GM19455 (cell line): ENCODE measurements around the gene CARMIL1.
"Not testable (repeated sequence)": the region's sequence is repeated elsewhere in the genome, so short reads cannot be mapped to it uniquely, and the experiment has no call there.

Source experiments
- ATAC-seq: cut with Tn5 transposase; IDR thresholded peaks from one replicate; pipeline ENCODE4 v1.9.1; 2021; ENCODE audit not compliant: unreplicated experiment

The CARMIL1 gene

DNA sequence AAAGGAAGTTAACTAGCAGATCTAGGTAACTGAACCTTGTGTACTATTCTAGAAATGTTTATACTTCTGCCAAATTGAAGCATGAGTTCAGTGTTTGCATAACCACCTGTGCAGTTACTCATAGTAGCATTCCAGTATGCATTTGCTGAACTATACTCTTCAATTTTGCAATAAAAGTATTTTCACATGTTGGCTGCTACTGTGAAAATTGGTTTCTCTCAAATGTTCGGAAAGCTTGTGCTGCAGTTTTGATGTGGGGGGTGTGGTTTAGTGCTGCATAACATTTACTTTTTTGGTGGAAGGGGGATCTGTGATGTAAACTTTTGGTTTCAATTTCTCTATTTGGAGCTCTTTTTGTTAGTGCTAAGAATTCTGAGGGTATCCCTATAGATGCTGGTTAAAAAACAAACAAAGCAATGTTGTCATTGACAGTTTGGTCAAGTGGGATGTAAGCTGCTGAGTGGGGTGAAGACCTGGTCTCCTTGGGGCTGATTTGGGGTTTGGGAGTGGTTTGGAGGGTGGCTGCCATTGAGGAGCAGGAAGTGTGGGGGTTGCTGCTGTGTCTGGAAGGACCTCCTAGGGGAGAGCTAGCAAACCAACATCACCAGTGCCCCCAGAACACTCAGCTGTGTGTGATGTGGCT is 87.8 kb downstream of the CARMIL1 start:
- ATAC-seq: no peak

DNA sequence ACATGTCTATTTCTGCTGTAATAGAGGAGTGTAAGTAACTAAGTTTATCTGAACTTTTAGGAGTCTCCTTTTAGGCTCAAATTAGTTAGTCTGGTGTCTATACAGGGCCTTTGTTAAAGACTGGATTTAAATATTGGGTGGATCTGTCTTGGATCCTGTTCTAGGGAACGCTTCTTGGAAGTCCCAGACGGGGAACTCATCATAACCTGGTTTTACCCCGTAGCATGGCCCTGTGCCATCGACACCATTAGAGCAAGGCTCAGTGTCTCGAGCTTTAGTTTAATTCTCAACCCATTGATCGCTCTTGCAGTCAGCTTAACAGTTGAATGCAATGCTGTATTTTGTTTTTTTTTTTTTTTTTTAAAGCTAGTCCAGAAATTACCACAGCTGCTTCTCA is 89.9 kb downstream of the CARMIL1 start:
- no peak for ATAC-seq

DNA sequence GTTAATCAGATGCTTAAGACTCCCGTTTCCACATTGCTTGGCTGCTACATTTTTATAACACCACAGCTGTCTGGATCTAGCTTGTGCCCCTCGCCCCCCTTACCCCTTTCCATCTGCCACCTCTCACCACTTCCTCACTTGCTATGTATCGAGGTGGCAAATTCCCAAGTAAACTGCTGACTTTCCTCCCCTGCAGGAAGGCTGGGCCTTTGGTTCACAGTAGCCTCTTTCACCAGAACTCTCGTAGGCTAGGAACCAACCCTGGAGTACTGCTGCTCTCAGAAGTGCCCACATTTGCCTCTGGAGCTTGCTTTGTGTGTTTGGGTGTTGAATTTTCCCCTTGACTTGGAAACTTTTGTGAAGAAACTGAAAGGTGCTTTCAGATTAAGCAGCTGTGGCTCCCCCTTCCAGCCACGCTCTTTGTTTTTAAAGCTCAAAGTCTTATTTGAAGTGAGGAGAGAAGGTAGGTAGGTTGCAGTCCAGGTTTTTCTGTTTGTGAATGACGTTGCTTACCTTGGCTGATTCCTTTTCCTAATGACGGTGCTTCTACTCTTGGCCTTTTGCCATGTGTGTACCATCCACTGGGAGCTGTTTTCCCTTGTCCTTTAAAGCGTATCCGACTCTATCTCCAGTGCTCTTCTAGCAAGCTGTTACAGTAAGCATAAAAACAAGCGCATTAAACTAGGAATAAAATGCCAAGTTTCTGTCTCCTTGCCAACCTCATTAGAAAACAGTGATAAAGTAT is 90.4 kb downstream of the CARMIL1 start:
- no peak for ATAC-seq

DNA sequence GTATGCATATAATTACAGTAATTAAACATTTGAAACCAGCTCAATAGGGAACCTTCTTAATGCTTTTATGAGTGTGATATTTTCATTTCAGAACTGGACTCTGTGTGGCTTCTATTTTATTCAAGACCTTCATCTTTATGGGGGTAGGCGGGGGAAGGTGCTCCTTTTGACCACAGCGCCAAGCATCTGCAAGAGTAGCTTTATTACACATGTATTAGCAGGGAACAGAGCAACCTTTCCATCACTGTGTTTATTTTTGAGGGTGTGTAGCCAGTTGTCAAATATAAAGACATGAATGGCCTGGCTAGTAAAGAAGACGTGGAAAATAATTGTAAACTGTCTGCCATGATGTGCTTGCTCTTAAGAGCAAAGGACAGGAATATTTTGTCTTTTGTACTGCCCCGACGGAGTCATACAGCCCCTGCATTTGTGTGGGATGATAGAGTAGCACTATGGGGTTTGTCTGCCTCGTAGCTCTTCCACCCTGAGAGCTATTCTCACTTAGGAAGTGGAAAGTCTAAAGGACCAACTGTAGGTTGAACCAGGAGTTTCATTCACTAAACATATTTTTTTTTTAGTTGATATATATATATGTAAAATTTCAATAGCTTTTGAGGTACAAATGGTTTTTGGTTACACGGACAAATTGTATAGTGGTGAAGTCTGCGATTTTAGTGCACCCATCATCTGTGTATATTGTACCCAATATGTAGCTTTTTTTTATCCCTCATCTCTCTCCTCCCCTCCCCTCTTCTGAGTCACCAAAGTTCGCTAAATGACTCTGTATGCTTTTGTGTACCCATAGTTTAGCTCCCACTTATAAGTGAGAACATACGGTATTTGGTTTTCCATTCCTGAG is 91.2 kb downstream of the CARMIL1 start:
- ATAC-seq: no peak

DNA sequence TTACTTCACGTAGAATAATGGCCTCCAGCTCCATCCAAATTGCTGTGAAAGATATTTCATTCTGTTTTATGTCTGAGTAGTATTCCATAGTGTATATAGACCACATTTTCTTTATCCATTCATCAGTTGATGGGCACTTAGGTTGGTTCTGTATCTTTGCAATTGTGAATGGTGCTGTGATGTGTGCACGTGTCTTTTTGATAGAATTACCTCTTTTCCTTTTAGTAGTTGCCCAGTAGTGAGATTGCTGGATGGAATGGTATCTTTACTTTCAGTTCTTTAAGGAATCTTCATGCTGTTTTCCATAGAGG is 91.8 kb downstream of the CARMIL1 start:
- no peak for ATAC-seq

DNA sequence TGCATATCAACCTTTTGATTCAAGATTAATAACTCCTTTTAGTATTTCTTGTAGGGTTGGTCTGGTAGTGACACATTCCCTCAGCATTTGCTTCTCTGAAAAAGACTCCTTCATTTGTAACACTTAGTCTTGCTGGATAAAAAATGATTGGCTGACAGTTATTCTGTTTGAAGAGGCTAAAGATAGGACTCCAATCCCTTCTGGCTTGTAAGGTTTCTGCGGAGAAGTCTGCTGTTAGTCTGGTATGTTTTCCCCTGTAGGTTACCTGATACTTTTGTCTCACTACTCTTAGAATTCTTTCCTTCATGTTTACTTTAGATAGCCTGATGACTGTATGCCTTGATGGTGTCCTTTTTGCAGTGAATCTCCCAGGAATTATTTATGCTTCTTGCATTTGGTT is 96.0 kb downstream of the CARMIL1 start:
- no peak for ATAC-seq

DNA sequence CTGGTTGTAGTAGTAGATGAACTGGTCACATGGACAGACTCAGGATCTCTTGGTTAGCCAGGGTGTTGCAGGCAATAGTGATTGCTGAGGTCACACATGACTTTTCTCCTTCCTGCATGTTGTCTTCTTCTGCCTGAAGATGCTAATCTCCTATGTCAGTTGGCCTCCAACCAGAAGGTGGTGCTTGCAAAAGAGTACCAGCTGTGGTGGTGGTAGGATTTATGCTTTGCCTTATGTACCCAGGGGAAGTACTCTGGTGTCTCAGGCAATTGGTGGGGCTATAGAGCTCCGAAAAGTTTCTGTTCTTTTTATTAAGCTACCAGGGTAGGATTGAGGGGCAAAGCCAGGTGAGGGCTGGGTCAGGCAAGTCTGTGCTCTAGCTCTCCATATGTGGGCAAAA is 98.5 kb downstream of the CARMIL1 start:
- ATAC-seq: no peak

DNA sequence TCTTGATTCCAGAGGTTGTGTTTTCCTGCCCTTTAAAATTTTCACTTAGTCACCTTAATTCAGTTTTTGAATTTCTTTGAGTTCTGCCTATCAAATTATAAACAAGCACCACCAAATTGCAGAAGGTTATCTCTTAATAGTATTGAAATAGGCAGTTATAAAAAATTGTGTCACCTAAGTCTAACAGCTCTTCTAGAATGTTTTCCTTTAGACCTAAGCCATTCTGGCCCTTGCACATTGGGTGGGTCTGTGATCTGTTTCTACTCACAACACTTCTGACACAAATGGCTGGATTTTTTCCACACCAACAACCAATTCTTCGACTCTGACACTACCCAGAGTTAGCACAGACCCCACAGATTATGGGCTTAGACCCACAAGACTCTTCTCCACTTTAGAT is 101.9 kb downstream of the CARMIL1 start:
- no peak for ATAC-seq

DNA sequence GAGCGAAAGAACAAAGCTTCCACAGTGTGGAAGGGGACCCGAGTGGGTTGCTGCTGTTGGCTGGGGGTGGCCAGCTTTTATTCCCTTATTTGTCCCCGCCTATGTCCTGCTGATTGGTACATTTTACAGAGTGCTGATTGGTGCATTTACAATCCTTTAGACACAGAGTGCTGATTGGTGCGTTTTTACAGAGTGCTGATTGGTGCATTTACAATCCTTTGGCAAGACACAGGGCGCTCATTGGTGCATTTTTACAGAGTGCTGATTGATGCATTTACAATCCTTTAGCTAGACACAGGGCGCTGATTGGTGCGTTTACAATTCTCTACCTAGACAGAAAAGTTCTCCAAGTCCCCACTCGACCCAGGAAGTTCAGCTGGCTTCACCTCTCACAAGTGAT is 103.3 kb downstream of the CARMIL1 start:
- not testable (repeated sequence) for ATAC-seq

DNA sequence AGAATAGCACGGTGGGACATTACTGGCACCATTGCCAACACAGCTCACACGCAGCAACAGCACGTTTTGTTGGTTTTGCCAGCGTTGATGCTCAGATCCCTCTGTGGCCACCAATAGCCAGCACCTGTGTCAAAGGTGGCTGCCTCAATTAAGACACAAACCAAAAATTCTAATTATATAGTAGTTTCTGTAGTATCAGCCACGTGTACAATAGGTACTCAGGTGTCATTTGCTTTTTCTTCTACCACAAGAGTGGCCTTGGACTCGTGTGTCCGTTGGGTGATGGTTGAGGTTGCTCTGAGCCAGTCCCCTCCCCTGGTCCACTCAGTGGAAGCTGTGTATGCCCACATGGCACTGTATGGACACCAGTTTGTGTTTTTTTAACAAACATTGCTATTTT is 105.1 kb downstream of the CARMIL1 start:
- no peak for ATAC-seq

DNA sequence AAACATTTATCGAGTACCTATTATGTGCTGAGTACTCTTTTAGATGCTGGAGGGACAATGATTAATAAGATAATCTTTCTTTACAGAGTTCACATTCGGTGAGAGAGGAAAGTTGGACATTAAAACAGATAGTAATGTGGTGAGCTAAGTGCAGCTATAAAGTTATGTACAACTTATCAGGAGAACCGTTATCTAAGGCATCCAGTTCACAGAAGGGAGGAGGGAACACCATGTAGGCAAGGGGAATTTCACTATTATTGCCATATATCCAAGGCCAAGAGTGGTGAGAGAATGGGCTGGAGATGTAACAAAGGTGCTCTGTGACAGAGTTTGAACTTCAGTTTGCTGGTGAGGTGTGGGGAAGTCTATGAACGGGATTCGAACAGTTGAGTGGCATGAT is 105.8 kb downstream of the CARMIL1 start:
- ATAC-seq: no peak

DNA sequence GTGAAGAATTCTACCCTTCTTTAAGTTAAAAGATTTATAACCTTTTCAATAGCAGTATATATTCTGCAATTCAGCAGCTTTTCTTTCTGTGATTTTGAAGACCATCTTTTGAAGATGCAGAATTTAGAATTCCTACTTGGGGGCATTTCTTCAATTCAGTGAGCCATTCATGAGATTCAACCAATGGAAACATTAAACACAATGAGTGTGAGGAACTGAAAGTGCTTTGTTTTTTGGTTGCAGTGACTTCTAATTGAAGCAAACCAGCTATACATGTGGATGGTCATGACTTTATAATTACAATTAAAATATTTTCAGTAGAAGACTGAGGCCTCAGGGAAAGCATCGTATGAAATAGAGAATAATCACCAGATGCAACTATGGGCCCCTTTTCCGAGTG is 108.3 kb downstream of the CARMIL1 start:
- ATAC-seq: no peak

DNA sequence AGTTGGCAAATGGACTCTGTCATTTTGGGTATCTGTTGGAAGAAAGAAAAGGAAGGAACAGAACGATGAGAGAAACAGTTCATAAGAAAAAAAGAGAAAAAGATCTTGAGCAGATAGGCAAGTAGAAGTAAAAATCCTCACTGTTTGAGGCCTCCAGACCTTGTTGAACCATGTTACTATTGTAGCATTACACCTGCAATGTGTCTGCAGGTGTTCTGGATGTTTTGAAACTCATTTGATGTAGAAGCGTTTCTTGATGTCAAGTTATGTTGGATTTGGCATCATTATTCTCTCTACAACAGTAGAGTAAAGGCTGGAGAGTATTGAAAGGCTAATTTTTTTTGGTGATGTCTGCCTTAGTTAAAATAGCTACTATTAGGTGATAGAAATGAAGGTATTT is 108.7 kb downstream of the CARMIL1 start:
- no peak for ATAC-seq

DNA sequence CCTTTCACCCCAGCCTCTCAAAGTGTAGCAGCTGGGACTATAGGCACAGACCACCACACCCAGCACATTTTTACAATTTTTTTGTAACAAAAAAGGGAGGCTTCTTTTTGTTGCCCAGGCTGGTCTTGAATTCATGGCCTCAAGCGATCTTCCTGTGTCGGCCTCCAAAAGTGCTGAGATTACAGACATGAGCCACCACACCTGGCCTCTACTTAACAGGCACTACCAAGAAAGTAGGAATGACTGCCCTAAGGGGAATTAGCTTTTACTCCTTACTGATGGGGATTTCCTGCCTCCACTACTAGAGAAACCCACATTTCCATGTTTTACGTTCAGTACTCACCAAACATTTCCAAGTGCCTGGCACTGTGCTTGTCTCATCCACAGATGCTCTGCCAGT is 109.6 kb downstream of the CARMIL1 start:
- ATAC-seq: no peak

DNA sequence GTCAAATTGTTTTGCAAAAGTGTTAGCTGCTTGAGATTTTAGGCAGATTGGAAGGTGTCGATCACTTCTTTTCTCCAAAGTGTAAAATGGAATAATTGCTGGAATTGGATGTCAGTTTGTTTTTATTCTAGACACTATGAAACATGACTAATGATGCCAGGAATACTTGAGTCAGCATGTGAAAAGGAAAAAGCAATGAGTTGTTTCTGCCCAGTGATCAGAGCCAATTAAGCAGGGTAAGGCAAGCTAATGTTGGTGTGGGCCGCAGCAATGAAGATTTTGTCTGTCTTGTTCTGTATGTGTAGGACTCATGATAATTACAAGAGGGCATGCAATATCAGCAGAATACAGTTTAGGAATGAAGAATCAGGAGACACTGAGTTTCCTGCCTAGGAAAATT is 110.3 kb downstream of the CARMIL1 start:
- no peak for ATAC-seq

DNA sequence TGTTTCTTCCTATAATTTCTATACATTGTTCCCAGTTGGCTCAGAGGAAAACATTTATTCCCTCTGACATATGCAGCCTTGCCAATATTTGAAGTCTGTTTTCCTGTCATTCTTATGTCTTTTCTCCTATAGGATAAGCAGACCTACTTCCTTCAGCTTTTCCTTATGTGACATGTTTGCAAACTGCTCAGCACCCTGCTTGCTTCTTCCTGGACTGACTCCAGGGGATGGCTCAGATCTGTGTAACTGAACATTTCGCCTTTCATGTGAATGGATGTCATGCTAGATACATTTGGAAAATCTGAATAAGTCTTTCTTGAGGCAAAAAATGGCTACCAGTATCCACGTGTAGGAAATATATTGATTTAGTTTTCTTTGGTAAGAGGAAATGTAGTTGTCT is 113.2 kb downstream of the CARMIL1 start:
- ATAC-seq: no peak

DNA sequence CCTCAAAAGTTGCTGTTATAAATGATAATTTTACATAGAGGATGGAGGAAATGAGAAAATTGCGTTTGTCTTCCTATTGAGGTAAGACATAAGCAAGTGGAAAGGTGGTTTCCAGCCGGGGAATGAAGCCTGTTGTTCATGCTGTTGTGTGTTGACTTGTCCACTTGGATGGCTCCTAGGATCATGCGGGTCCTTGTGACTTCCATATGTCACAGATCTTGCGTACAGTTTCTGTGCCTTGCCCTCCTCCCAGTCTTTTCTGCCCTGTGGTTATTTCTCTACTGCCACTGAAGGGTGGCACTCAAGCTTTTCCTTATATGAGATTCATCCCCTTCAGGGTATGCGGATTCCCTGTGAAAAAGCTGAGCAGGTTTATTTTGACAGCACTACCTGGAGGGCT is 116.6 kb downstream of the CARMIL1 start:
- ATAC-seq: no peak

DNA sequence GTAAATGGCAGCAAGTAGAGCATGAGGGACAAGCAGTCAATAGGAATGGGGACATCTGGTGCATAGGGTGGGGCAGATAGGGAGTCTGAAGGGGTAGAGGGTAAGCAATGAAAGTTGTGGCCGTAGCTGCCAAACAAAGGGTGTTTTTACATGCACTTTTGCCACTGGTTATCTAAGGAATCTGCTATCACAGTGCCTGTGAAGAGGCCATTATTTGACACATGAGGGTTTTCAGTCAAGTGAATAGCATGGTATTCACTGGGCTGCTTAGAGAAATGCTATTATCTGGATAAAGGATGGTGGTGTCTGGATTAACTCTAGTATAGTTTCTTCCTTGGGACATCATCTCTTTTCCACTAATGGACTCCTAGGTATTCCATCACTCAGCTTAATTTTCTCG is 118.2 kb downstream of the CARMIL1 start:
- ATAC-seq: no peak

DNA sequence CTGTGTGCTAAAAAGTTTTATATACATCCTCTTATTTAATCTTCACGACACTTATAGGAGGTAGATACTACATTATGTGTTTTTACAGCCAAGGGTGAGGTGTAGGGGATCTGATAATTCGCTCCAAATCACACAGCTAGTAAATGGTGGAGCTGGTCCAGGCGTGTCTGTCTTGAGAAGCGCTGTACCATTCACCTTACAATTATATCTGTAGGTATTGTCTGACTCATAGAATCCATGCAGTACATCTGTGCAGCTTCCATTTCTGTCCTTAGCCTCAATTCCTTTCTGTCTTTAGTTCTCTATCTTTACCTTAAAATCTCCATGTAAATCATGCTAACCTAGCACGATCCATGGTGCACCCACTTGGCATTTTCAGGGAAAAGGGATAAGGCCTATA is 120.7 kb downstream of the CARMIL1 start:
- ATAC-seq: no peak

DNA sequence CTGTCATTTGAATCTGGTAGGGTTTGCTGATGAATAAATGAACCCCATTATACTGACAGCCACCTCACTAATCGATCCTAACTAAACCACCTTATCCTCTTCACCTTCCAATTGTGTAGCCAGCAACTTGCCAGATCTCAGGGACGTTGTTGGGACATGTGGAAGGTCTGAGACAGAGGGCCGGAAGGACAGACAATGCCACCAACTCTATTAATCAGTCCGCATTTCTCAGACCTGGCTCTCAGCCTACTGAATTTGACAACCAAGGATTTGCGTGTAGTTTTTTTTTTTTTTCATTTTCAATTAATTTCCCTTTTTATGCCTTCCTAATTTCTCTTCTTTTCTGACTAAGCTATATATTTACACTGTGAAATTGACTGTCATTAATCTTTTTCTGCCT is 122.5 kb downstream of the CARMIL1 start:
- ATAC-seq: no peak

DNA sequence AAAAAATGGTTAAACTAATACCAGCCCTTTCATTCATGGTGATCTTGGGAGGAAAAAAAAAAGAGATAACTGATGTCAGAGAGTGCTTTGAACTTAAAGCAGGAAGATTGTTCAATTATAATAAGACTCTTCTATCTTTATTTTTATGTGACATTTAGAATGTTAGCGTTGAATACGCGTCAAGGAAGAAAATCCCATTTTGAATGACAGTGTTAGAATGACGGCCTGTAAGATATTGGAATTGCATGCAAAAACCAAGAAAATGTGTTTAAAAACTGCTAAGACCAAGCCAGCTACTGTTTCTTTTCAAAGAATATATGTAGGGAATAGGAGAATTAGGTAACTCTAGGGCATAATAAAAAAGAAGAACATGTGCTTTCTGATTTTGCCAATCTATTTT is 123.0 kb downstream of the CARMIL1 start:
- no peak for ATAC-seq

DNA sequence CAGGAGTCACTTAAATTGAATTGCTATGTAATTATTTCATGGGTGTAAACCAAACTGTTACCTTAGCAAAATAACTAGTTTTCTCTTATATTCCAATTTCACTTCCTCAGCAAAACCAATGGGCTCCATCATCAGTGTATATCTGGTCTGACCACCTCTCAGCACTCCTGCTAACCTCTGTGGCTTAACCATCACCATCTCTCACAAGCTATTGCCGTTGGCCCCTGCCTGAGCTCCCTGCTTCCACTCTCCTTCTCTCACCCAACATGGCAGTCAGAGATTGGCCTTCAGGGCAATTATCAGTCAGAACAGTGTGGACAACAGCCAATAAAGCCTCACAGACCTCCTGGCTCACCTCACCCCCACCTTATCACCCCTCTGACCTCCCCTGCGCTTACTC is 124.0 kb downstream of the CARMIL1 start:
- ATAC-seq: no peak
